T-cell (primary cell): Measurements from ENCODE around the gene SH3RF3. TPM values are rescaled to one million over a fixed set of nuclear protein-coding genes. Genes with fewer than 3 reads are reported as not detected.

ENCODE experiments used
- ATAC-seq, 4 experiments: fragments of 200-7000 bp in 3 of 4; fragments of 150-1000 bp in 1 of 4; cut with Tn5 transposase; replicated peaks in 1 of 4; 1 replicate in 3 of 4; 2 replicates in 1 of 4; pipeline ENCODE4 v1.10.0; 2021; ENCODE audit warnings: moderate library complexity in 3 of 4, mild to moderate bottlenecking in 2 of 4, moderate number of reproducible peaks in 1 of 4
- CTCF ChIA-PET, 2 donors: fragments of 300-600 bp; sonication (Branson Sonifier 250); formaldehyde crosslinking; loops; one replicate each; lab custom pipeline; 2022; ENCODE audit warnings: antibody characterized with exemption in 2 of 2; lab: Charles Lee
- POLR2A ChIA-PET, 2 donors: fragments of 300-600 bp; sonication (Branson Sonifier 250); formaldehyde crosslinking; loops; one replicate each; lab custom pipeline; 2022; ENCODE audit warnings: antibody characterized with exemption in 2 of 2; lab: Charles Lee
- DNase-seq, 35 experiments: peaks; one replicate each; pipeline versions ENCODE4 v3.0.0 to v3.0.0-alpha.2; 2013 to 2023
- H3K27ac ChIP-seq: one replicate; pipeline ENCODE4 v1.5.1; 2013; ENCODE audit warnings: low read length
- H3K27me3 ChIP-seq, 2 experiments: replicated peaks in 1 of 2; 1 replicate in 1 of 2; 2 replicates in 1 of 2; pipeline versions ENCODE4 v1.6.1 to v1.7.0; 2013; ENCODE audit warnings: low read length in 1 of 2, mixed read lengths in 1 of 2; ENCODE audit not compliant: control insufficient read depth in 2 of 2, insufficient read depth in 2 of 2; ENCODE audit errors: extremely low read depth in 1 of 2
- H3K36me3 ChIP-seq, 2 donors: 1 replicate in 1 of 2; 2 replicates in 1 of 2; pipeline versions ENCODE4 v1.6.1 to v1.7.0; 2013; ENCODE audit warnings: low read length in 1 of 2; ENCODE audit not compliant: control insufficient read depth in 2 of 2, insufficient read depth in 1 of 2; ENCODE audit errors: extremely low read depth in 1 of 2
- H3K4me1 ChIP-seq, 2 experiments: 1 replicate in 1 of 2; 2 replicates in 1 of 2; pipeline versions ENCODE4 v1.6.1 to v1.7.0; 2013; ENCODE audit warnings: low read length in 2 of 2, mixed read lengths in 1 of 2; ENCODE audit not compliant: insufficient read depth in 2 of 2, control insufficient read depth in 1 of 2; ENCODE audit errors: extremely low read depth in 1 of 2
- H3K4me3 ChIP-seq, 2 donors: 1 replicate in 1 of 2; 2 replicates in 1 of 2; pipeline versions ENCODE4 v1.5.1 to v1.7.0; 2013; ENCODE audit warnings: mild to moderate bottlenecking in 2 of 2, low read length in 1 of 2, moderate library complexity in 1 of 2; ENCODE audit not compliant: control insufficient read depth in 1 of 2; ENCODE audit errors: extremely low read depth in 1 of 2
- H3K9me3 ChIP-seq: 2 replicates; pipeline ENCODE4 v1.7.0; 2013
- H3K27ac Mint-ChIP-seq, 2 donors: one replicate each; pipeline ENCODE4 v1.8.0; 2020 to 2021; ENCODE audit warnings: mild to moderate bottlenecking in 2 of 2, mixed read lengths in 2 of 2
- H3K27me3 Mint-ChIP-seq, 2 donors: one replicate each; pipeline ENCODE4 v1.8.0; 2021 to 2022; ENCODE audit warnings: mixed read lengths in 2 of 2
- H3K36me3 Mint-ChIP-seq: one replicate; pipeline ENCODE4 v1.8.0; 2021; ENCODE audit warnings: mixed read lengths
- H3K4me1 Mint-ChIP-seq, 3 donors: one replicate each; pipeline ENCODE4 v1.8.0; 2020 to 2022; ENCODE audit warnings: mixed read lengths in 3 of 3, mild to moderate bottlenecking in 1 of 3
- H3K4me3 Mint-ChIP-seq, 3 donors: one replicate each; pipeline ENCODE4 v1.8.0; 2020 to 2022; ENCODE audit warnings: mild to moderate bottlenecking in 3 of 3, mixed read lengths in 3 of 3, moderate library complexity in 3 of 3
- H3K9me3 Mint-ChIP-seq, 3 donors: one replicate each; pipeline ENCODE4 v1.8.0; 2020 to 2022; ENCODE audit warnings: mixed read lengths in 3 of 3
- WGBS: methylation state at CpG from one replicate; pipeline ENCODE4 v1.1.5; 2013; ENCODE audit warnings: missing lambda C conversion rate; ENCODE audit not compliant: insufficient coverage; 5-methylcytosine and 5-hydroxymethylcytosine counted together
- total RNA-seq, 35 experiments: library from RNA in 6 of 35; stranded (reverse) in 6 of 35; fragments of 120-200 nt in 1 of 35; gene quantifications; one replicate each; pipeline versions ENCODE4 v1.2.1 to v1.2.4 and lab custom pipeline; 2013 to 2026

The SH3RF3 gene
- total RNA-seq, 5 donors from 2014 or later (not counting 1 experiment from before 2014, with no cell fraction given) = 1.8 to 4.6 (median 3.6) TPM

DNA sequence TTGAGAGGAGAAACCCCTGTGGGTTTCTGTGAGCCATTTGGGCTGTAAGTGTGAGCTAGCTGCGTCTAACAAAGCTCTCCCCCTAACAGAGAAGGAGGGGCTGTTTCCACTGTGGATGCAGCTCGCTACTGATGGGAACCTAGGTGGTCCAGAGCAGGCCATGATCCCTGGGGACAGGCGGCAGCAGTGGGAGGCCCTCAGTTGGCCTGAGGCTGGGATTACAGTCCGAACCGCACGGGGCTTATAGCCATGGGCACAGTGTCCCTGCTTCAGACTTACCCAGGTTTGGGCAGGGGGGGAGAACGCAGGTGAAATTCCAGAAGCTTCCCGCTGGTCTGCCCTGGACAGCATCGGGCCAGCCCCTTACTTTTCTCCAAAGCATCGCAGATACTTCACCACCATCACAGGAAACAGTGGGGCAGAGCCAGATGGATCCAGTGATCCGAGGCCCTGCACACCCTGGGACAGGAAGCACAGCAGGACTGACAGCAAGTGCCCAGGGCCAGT lies 345.4 kb downstream of the SH3RF3 start:
- no peak overlapping the region for H3K4me3 ChIP-seq
- peaks cover 0 to 3% of the 10 kb centered on the region in 2 experiments for H3K27me3 ChIP-seq
- no peaks in the 10 kb centered on the region for H3K36me3 ChIP-seq
- no peaks in the 10 kb centered on the region for H3K9me3 Mint-ChIP-seq
- H3K27ac ChIP-seq = no peak overlapping the region
- peaks cover 0 to 2% of the 10 kb centered on the region in 2 donors for H3K27me3 Mint-ChIP-seq
- no peaks in the 10 kb centered on the region for H3K4me1 Mint-ChIP-seq
- H3K36me3 Mint-ChIP-seq = peaks cover 4% of the 10 kb centered on the region
- ChIA-PET POLR2A (no interaction called here), CTCF (no interaction called here)
- H3K9me3 ChIP-seq = no peaks in the 10 kb centered on the region
- H3K4me3 Mint-ChIP-seq = no peak overlapping the region
- no peak overlapping the region for H3K27ac Mint-ChIP-seq
- DNase-seq (no peak), ATAC-seq (no peak)
- 78% methylated on average over 5 of the region's 11 CpGs for WGBS
- H3K4me1 ChIP-seq = no peaks in the 10 kb centered on the region

GRCh38 chr2:109475531-109476210 lies 346.7 kb downstream of the SH3RF3 start:
- no peak overlapping the region for H3K27ac ChIP-seq
- no peak overlapping the region for H3K4me3 Mint-ChIP-seq
- ChIA-PET POLR2A (no interaction called here), CTCF (no interaction called here)
- no peak overlapping the region for H3K27ac Mint-ChIP-seq
- WGBS = 78% methylated on average over 2 of the region's 6 CpGs
- H3K9me3 ChIP-seq = no peaks in the 10 kb centered on the region
- peaks cover 0 to 6% of the 10 kb centered on the region in 2 donors for H3K27me3 Mint-ChIP-seq
- H3K4me3 ChIP-seq = no peak overlapping the region
- H3K9me3 Mint-ChIP-seq = no peaks in the 10 kb centered on the region
- DNase-seq (no peak), ATAC-seq (no peak)
- H3K36me3 ChIP-seq = no peaks in the 10 kb centered on the region
- H3K4me1 Mint-ChIP-seq = no peaks in the 10 kb centered on the region
- H3K36me3 Mint-ChIP-seq = peaks cover 4% of the 10 kb centered on the region
- H3K4me1 ChIP-seq = no peaks in the 10 kb centered on the region
- peaks cover 0 to 6% of the 10 kb centered on the region in 2 experiments for H3K27me3 ChIP-seq

DNA sequence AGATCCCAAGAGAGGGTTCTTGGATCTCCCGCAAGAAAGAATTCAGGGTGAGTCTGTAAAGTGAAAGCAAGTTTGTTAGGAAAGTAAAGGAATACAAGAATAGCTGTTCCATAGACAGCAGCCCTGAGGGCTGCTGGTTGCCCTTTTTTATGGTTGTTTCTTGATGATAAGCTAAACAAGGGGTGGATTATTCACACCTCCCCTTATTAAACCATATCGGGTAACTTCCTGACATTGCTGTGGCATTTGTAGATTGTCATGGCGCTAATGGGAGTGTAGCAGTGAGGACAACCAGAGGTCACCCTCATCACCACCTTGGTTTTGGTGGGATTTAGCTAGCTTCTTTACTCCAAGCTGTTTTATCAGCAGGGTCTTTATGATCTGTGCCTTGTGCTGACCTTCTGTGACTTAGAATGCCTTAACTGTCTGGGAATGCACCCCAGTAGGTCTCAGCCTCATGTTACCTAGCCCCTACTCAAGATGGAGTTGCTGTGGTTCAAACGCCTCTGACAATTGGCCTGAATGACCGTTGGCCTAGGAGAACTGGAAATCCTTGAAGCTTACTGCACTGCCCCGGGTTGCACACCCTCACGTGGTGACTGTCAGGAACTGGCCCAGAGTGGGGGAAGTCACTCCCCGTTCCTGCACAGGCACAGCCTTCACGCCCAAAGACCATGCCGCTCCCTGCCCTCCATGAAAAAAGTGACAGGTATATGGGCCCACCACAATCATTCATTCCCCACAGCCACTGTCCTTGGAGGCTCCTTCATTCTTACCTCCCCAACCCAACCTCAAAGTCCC lies 347.8 kb downstream of the SH3RF3 start:
- no peak overlapping the region for H3K4me3 ChIP-seq
- Mint-ChIP-seq H3K4me3 (no peak overlapping the region), H3K4me1 (no peaks in the 10 kb centered on the region), H3K36me3 (peaks cover 4% of the 10 kb centered on the region), H3K9me3 (no peaks in the 10 kb centered on the region), H3K27ac (no peak overlapping the region), H3K27me3 (peaks cover 0 to 6% of the 10 kb centered on the region in 2 donors)
- POLR2A ChIA-PET = no interaction called here
- H3K36me3 ChIP-seq = no peaks in the 10 kb centered on the region
- H3K4me1 ChIP-seq = no peaks in the 10 kb centered on the region
- DNase-seq (no peak), ATAC-seq (no peak)
- H3K27ac ChIP-seq = no peak overlapping the region
- 82% methylated on average over 8 of the region's 10 CpGs for WGBS
- H3K9me3 ChIP-seq = no peaks in the 10 kb centered on the region
- peaks cover 0 to 6% of the 10 kb centered on the region in 2 experiments for H3K27me3 ChIP-seq
- CTCF ChIA-PET = no interaction called here

DNA sequence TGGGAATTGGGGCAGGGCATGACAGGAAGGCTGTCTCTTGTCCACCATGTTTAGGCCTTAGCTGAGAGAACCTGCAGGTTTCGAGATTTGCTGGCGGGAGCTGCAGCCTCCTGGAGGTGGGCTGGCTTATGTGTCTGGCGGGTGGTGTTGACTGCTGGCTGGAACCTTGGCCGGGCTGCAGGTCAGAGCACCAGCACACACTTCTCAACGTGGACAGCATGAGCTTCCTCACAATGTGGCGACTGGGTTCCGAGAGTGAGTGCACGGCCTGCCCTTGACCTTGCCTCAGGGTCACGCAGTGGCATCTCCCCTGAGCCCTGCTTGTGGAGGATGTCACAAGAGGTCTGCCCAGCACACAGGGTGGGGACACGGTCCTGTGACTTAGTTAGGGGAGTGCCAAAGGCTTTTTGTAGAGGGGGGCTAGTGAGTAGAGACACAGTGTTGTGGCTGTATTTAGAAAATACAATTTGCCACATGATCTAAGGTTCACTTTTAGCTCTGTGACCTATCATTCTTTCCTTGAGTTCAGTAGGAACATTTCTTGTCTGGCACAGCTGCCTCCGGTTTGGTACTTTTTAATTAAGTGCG lies 350.0 kb downstream of the SH3RF3 start:
- no peak overlapping the region for H3K27ac Mint-ChIP-seq
- POLR2A ChIA-PET = no interaction called here
- peaks cover 0 to 1% of the 10 kb centered on the region in 2 donors for H3K36me3 ChIP-seq
- no peak overlapping the region for H3K27ac ChIP-seq
- peaks cover 0 to 4% of the 10 kb centered on the region in 2 donors for H3K27me3 Mint-ChIP-seq
- no peak for DNase-seq
- H3K9me3 ChIP-seq = no peaks in the 10 kb centered on the region
- H3K27me3 ChIP-seq = peaks cover 0 to 6% of the 10 kb centered on the region in 2 experiments
- ATAC-seq = no peak
- H3K4me3 Mint-ChIP-seq = no peak overlapping the region
- H3K4me1 Mint-ChIP-seq = no peaks in the 10 kb centered on the region
- CTCF ChIA-PET = no interaction called here
- H3K9me3 Mint-ChIP-seq = no peaks in the 10 kb centered on the region
- H3K36me3 Mint-ChIP-seq = peaks cover under 1% of the 10 kb centered on the region
- H3K4me1 ChIP-seq = no peaks in the 10 kb centered on the region
- H3K4me3 ChIP-seq = no peak overlapping the region
- 83% methylated on average over 11 of the region's 12 CpGs for WGBS

DNA sequence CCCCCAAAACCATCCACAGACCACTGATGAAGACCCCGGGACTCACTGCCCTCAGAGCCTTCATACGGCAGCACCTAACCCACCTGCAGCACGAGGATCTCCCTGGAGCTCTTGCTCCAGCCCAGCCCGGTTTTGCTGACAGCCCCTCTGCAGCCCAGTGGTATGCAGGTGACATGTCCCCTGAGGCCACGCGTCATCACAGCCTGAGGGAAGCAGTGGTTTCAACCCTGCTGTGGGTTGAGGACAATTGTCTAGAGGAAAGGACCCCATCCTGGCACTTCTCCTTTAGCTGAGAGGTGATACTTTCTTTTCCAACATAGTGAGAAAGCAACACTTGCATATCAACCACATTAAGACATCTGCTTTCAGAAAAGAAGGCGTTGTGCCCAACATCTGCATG lies 350.8 kb downstream of the SH3RF3 start:
- ChIA-PET POLR2A (no interaction called here), CTCF (interaction anchor here in 1 of 2 donors (0.5 kb wide), 1 partner anchor 500 kb away, joined by 5 read pairs; no protein-coding TSS in a partner anchor)
- H3K4me3 Mint-ChIP-seq = no peak overlapping the region
- DNase-seq (no peak), ATAC-seq (no peak)
- no peaks in the 10 kb centered on the region for H3K9me3 Mint-ChIP-seq
- no peaks in the 10 kb centered on the region for H3K4me1 ChIP-seq
- H3K27ac Mint-ChIP-seq = no peak overlapping the region
- H3K36me3 Mint-ChIP-seq = no peaks in the 10 kb centered on the region
- peaks cover 0 to 6% of the 10 kb centered on the region in 2 experiments for H3K27me3 ChIP-seq
- no peaks in the 10 kb centered on the region for H3K9me3 ChIP-seq
- WGBS = 69% methylated on average over 4 of the region's 7 CpGs
- peaks cover 0 to 4% of the 10 kb centered on the region in 2 donors for H3K27me3 Mint-ChIP-seq
- no peaks in the 10 kb centered on the region for H3K4me1 Mint-ChIP-seq
- H3K27ac ChIP-seq = no peak overlapping the region
- peaks cover 0 to 4% of the 10 kb centered on the region in 2 donors for H3K36me3 ChIP-seq
- no peak overlapping the region for H3K4me3 ChIP-seq

DNA sequence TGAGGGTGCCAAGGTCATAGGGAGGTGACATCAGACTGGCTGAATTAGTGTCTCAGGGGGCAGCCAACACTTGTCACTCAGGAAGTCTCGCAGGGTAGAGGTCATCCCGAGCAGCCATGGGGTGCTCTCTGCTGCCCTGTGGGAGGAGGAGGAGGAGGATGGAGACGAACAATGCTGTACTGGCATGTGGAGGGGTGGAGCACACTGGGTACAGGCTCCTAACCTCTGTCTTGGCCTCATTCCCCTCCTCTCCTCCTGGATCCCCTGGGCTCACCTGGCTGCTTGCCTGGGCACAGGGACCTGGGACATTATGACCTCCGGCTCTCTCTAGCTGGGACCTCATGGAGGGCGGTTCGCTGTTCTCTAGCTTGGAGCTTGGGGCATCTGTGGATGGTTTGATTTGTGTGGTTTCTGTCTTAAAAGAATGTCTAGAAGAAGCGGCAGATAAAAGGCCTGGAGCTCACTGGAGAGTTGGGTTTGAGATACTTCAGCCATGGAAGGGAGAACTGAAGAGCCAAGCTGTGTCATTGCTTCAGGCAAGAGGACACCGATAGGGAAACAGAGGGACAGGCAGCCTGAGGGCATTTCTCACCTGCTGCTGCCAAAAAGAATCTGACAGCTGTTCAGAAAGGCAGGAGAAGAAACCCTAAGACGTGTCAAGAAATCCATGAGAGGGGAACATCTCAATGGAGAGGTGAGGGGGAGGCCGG lies 351.6 kb downstream of the SH3RF3 start:
- H3K9me3 Mint-ChIP-seq = no peaks in the 10 kb centered on the region
- Histone ChIP-seq H3K4me1 (no peaks in the 10 kb centered on the region), H3K9me3 (no peaks in the 10 kb centered on the region), H3K27ac (no peak overlapping the region), H3K36me3 (peaks cover 0 to 4% of the 10 kb centered on the region in 2 donors), H3K4me3 (no peak overlapping the region), H3K27me3 (peaks cover 0 to 6% of the 10 kb centered on the region in 2 experiments)
- POLR2A ChIA-PET = no interaction called here
- H3K4me1 Mint-ChIP-seq = no peaks in the 10 kb centered on the region
- H3K4me3 Mint-ChIP-seq = no peak overlapping the region
- no peak for ATAC-seq
- no peak overlapping the region for H3K27ac Mint-ChIP-seq
- DNase-seq = no peak
- CTCF ChIA-PET = interaction anchor here in 1 of 2 donors (0.5 kb wide), 1 partner anchor 501 kb away, joined by 5 read pairs; no protein-coding TSS in a partner anchor
- peaks cover 0 to 4% of the 10 kb centered on the region in 2 donors for H3K27me3 Mint-ChIP-seq
- no peaks in the 10 kb centered on the region for H3K36me3 Mint-ChIP-seq
- 58% methylated on average over 6 of the region's 10 CpGs for WGBS
